ENCODE results near the gene PGAP2. TPM values are rescaled to one million over a fixed set of nuclear protein-coding genes. Genes with fewer than 3 reads are reported as not detected.
A peak's percentile ranks its signal among the peaks of the same experiment; 100 is the strongest.

The PGAP2 gene
- total and polyA plus RNA-seq, 2 of the 13 experiments (the other 11 are each of a cell fraction or from before 2014, with no cell fraction given), result 21.5 to 47.8 TPM

DNA sequence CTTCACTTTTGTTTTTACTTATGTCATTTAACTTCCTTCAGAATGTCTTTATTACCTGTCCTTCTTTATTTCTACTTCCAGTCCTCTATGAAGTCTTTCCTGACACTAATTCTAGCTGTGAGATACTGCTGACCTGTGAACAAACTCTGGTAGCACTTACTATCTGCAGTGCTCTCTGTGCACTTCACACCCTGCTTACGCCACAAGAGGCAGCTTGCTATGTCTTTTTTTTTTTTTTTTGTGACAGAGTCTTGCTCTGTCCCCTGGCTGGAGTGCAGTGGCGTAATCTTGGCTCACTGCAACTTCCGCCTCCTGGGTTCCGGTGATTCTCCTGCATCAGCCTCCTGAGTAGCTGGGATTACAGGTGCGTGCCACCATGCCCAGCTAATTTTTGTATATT is 57.8 kb downstream of the PGAP2 start (continued):
- TF ChIP-seq PRMT3 (CRISPR knock-in tag; IDR thresholded peaks at IDR 0.05; ENCODE audit: borderline replicate concordance, low read depth) (no peak), JUN (CRISPR knock-in tag; IDR thresholded peaks at IDR 0.05) (no peak), FOXA3 (CRISPR knock-in tag; IDR thresholded peaks at IDR 0.05) (peak; percentile 37; the same call in 1 of the 2 replicates), ZNF230 (CRISPR knock-in tag; IDR thresholded peaks at IDR 0.05) (no peak), ZNF788 (CRISPR knock-in tag; IDR thresholded peaks at IDR 0.05; ENCODE audit: borderline replicate concordance) (no peak), ZBTB7B (CRISPR knock-in tag; IDR thresholded peaks at IDR 0.05) (no peak), ZNF337 (CRISPR knock-in tag; IDR thresholded peaks at IDR 0.05; ENCODE audit: borderline replicate concordance, low read depth) (no peak), ZBTB42 (CRISPR knock-in tag; IDR thresholded peaks at IDR 0.05) (no peak), STAT5B (CRISPR knock-in tag; IDR thresholded peaks at IDR 0.05) (no peak), HOXA9 (CRISPR knock-in tag; IDR thresholded peaks at IDR 0.05; ENCODE audit: borderline replicate concordance) (no peak), ZNF124 (CRISPR knock-in tag; IDR thresholded peaks at IDR 0.05) (no peak), MIER3 (CRISPR knock-in tag; IDR thresholded peaks at IDR 0.05; ENCODE audit: borderline replicate concordance) (0 out of 2 replicates have a peak, but pooled peaks have one; percentile 3), HDAC1 (CRISPR knock-in tag; IDR thresholded peaks at IDR 0.05) (peak; percentile 23; the same call in 1 of the 2 replicates), ZNF10 (CRISPR knock-in tag; IDR thresholded peaks at IDR 0.05; ENCODE audit: borderline replicate concordance, low read depth) (no peak), CENPT (CRISPR knock-in tag; IDR thresholded peaks at IDR 0.05; ENCODE audit: low read depth) (no peak), ZNF576 (CRISPR knock-in tag; IDR thresholded peaks at IDR 0.05) (no peak), ZNF335 (CRISPR knock-in tag; IDR thresholded peaks at IDR 0.05) (no peak), MAFG (CRISPR knock-in tag; IDR thresholded peaks at IDR 0.05) (no peak), RORA (CRISPR knock-in tag; IDR thresholded peaks at IDR 0.05) (no peak), TBX2 (CRISPR knock-in tag; IDR thresholded peaks at IDR 0.05; ENCODE audit: borderline replicate concordance) (peak; percentile 49), NR2C2 (CRISPR knock-in tag; IDR thresholded peaks at IDR 0.05; ENCODE audit: borderline replicate concordance) (no peak)
- TF ChIP-seq, protein P1, sequence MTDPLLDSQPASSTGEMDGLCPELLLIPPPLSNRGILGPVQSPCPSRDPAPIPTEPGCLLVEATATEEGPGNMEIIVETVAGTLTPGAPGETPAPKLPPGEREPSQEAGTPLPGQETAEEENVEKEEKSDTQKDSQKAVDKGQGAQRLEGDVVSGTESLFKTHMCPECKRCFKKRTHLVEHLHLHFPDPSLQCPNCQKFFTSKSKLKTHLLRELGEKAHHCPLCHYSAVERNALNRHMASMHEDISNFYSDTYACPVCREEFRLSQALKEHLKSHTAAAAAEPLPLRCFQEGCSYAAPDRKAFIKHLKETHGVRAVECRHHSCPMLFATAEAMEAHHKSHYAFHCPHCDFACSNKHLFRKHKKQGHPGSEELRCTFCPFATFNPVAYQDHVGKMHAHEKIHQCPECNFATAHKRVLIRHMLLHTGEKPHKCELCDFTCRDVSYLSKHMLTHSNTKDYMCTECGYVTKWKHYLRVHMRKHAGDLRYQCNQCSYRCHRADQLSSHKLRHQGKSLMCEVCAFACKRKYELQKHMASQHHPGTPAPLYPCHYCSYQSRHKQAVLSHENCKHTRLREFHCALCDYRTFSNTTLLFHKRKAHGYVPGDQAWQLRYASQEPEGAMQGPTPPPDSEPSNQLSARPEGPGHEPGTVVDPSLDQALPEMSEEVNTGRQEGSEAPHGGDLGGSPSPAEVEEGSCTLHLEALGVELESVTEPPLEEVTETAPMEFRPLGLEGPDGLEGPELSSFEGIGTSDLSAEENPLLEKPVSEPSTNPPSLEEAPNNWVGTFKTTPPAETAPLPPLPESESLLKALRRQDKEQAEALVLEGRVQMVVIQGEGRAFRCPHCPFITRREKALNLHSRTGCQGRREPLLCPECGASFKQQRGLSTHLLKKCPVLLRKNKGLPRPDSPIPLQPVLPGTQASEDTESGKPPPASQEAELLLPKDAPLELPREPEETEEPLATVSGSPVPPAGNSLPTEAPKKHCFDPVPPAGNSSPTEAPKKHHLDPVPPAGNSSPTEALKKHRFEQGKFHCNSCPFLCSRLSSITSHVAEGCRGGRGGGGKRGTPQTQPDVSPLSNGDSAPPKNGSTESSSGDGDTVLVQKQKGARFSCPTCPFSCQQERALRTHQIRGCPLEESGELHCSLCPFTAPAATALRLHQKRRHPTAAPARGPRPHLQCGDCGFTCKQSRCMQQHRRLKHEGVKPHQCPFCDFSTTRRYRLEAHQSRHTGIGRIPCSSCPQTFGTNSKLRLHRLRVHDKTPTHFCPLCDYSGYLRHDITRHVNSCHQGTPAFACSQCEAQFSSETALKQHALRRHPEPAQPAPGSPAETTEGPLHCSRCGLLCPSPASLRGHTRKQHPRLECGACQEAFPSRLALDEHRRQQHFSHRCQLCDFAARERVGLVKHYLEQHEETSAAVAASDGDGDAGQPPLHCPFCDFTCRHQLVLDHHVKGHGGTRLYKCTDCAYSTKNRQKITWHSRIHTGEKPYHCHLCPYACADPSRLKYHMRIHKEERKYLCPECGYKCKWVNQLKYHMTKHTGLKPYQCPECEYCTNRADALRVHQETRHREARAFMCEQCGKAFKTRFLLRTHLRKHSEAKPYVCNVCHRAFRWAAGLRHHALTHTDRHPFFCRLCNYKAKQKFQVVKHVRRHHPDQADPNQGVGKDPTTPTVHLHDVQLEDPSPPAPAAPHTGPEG (CRISPR knock-in tag; IDR thresholded peaks at IDR 0.05), result no peak
- TF ChIP-seq, protein P2, sequence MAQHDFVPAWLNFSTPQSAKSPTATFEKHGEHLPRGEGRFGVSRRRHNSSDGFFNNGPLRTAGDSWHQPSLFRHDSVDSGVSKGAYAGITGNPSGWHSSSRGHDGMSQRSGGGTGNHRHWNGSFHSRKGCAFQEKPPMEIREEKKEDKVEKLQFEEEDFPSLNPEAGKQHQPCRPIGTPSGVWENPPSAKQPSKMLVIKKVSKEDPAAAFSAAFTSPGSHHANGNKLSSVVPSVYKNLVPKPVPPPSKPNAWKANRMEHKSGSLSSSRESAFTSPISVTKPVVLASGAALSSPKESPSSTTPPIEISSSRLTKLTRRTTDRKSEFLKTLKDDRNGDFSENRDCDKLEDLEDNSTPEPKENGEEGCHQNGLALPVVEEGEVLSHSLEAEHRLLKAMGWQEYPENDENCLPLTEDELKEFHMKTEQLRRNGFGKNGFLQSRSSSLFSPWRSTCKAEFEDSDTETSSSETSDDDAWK (CRISPR knock-in tag; IDR thresholded peaks at IDR 0.05), result no peak
- TF ChIP-seq, protein P3, sequence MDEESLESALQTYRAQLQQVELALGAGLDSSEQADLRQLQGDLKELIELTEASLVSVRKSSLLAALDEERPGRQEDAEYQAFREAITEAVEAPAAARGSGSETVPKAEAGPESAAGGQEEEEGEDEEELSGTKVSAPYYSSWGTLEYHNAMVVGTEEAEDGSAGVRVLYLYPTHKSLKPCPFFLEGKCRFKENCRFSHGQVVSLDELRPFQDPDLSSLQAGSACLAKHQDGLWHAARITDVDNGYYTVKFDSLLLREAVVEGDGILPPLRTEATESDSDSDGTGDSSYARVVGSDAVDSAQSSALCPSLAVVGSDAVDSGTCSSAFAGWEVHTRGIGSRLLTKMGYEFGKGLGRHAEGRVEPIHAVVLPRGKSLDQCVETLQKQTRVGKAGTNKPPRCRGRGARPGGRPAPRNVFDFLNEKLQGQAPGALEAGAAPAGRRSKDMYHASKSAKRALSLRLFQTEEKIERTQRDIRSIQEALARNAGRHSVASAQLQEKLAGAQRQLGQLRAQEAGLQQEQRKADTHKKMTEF (CRISPR knock-in tag; IDR thresholded peaks at IDR 0.05), result no peak

Data from HepG2 (cell line).